IMR-90 (cell line): ENCODE results near the gene MRPL44. TPM values are rescaled to one million over a fixed set of nuclear protein-coding genes. Genes with fewer than 3 reads are reported as not detected.

ENCODE experiments used
- ATAC-seq: fragments of 200-7000 bp; cut with Tn5 transposase; 2 replicates; pipeline ENCODE4 v1.9.1; 2020; ENCODE audit warnings: low read depth, mild to moderate bottlenecking, moderate library complexity
- BruUV-seq: library from RNA; stranded (reverse); fragments of 400-500 nt; replicated peaks from 2 replicates; lab custom pipeline; 2021; lab: Mats Ljungman, UMichigan
- CTCF ChIA-PET: fragments of 300-600 bp; formaldehyde crosslinking; extraction: SDS; loops from one replicate; lab custom pipeline; 2021; ENCODE audit warnings: antibody characterized with exemption; lab: Yijun Ruan, JAX
- POLR2A ChIA-PET: fragments of 300-600 bp; sonication (Branson Sonifier 250); formaldehyde crosslinking; loops from one replicate; lab custom pipeline; 2022; ENCODE audit warnings: antibody characterized with exemption; ENCODE audit not compliant: unreplicated experiment; lab: Charles Lee
- DNase-seq: peaks from one replicate; pipeline ENCODE4 v3.0.0; 2013
- H2AFZ ChIP-seq: replicated peaks from 2 replicates; pipeline ENCODE3; 2013; ENCODE audit warnings: low read length, mild to moderate bottlenecking; ENCODE audit not compliant: poor library complexity
- H2AK5ac ChIP-seq: 2 replicates; pipeline ENCODE4 v1.6.1; 2013; ENCODE audit warnings: low read depth, low read length, inconsistent platforms
- H2AK9ac ChIP-seq: replicated peaks from 2 replicates; pipeline ENCODE3; 2013; ENCODE audit warnings: mild to moderate bottlenecking, low read depth, low read length, moderate library complexity; ENCODE audit not compliant: poor library complexity
- H2BK120ac ChIP-seq: 2 replicates; pipeline ENCODE4 v1.6.1; 2013; ENCODE audit warnings: low read depth, low read length, inconsistent platforms
- H2BK15ac ChIP-seq: 3 replicates; pipeline ENCODE4 v1.6.1; 2013; ENCODE audit warnings: low read depth, low read length, inconsistent platforms
- H2BK20ac ChIP-seq: 2 replicates; pipeline ENCODE4 v1.6.1; 2013; ENCODE audit warnings: low read depth, mild to moderate bottlenecking, inconsistent platforms, low read length, moderate library complexity
- H2BK5ac ChIP-seq: 2 replicates; pipeline ENCODE4 v1.6.1; 2013; ENCODE audit warnings: mild to moderate bottlenecking, low read depth, low read length, inconsistent platforms; ENCODE audit not compliant: poor library complexity, severe bottlenecking
- H3K14ac ChIP-seq: replicated peaks from 2 replicates; pipeline ENCODE4 v1.6.1; 2013; ENCODE audit warnings: low read depth, low read length, inconsistent platforms
- H3K18ac ChIP-seq: 2 replicates; pipeline ENCODE4 v1.6.1; 2013; ENCODE audit warnings: low read depth, low read length, control low read depth
- H3K23ac ChIP-seq: 2 replicates; pipeline ENCODE4 v1.6.1; 2013; ENCODE audit warnings: low read depth, low read length, inconsistent platforms
- H3K27ac ChIP-seq: 2 replicates; pipeline ENCODE4 v1.5.1; 2013; ENCODE audit warnings: mild to moderate bottlenecking, control low read depth, low read length; ENCODE audit not compliant: insufficient read depth
- H3K27me3 ChIP-seq: 2 replicates; pipeline ENCODE4 v1.6.1; 2013; ENCODE audit warnings: low read length; ENCODE audit not compliant: control insufficient read depth, insufficient read depth
- H3K36me3 ChIP-seq: 2 replicates; pipeline ENCODE4 v1.6.1; 2013; ENCODE audit warnings: low read length, mixed read lengths; ENCODE audit not compliant: control insufficient read depth, insufficient read depth
- H3K4ac ChIP-seq: 2 replicates; pipeline ENCODE4 v1.6.1; 2013; ENCODE audit warnings: low read depth, low read length, inconsistent platforms
- H3K4me1 ChIP-seq: 2 replicates; pipeline ENCODE4 v1.6.1; 2013; ENCODE audit warnings: low read length, mixed read lengths; ENCODE audit not compliant: control insufficient read depth, insufficient read depth
- H3K4me2 ChIP-seq: 2 replicates; pipeline ENCODE4 v1.6.1; 2013; ENCODE audit warnings: low read depth, mild to moderate bottlenecking, control low read depth, low read length, moderate library complexity
- H3K4me3 ChIP-seq: 2 replicates; pipeline ENCODE4 v1.5.1; 2013; ENCODE audit warnings: low read depth, mild to moderate bottlenecking, control low read depth, low read length, moderate library complexity; ENCODE audit not compliant: insufficient read depth
- H3K56ac ChIP-seq: 2 replicates; pipeline ENCODE4 v1.6.1; 2013; ENCODE audit warnings: low read length, inconsistent platforms; ENCODE audit not compliant: insufficient read depth; ENCODE audit errors: extremely low read depth
- H3K79me1 ChIP-seq, 2 experiments: 2 replicates each; pipeline ENCODE4 v1.6.1; 2013; ENCODE audit warnings: low read length in 2 of 2, inconsistent platforms in 1 of 2, low read depth in 1 of 2
- H3K9ac ChIP-seq: 2 replicates; pipeline ENCODE4 v1.6.1; 2013; ENCODE audit warnings: low read depth, low read length, control low read depth
- H3K9me1 ChIP-seq: 2 replicates; pipeline ENCODE4 v1.6.1; 2013; ENCODE audit warnings: low read length, inconsistent platforms; ENCODE audit not compliant: insufficient read depth
- H3K9me3 ChIP-seq: 2 replicates; pipeline ENCODE4 v1.6.1; 2013; ENCODE audit warnings: low read length; ENCODE audit not compliant: control insufficient read depth, insufficient read depth
- H4K20me1 ChIP-seq: 2 replicates; pipeline ENCODE4 v1.6.1; 2013; ENCODE audit warnings: low read length, inconsistent platforms; ENCODE audit not compliant: insufficient read depth
- H4K5ac ChIP-seq: 2 replicates; pipeline ENCODE4 v1.6.1; 2013; ENCODE audit warnings: mild to moderate bottlenecking, low read depth, low read length, control low read depth
- H4K8ac ChIP-seq, 2 experiments: 2 replicates each; pipeline ENCODE4 v1.6.1; 2013; ENCODE audit warnings: low read depth in 2 of 2, low read length in 2 of 2, control low read depth in 1 of 2, inconsistent platforms in 1 of 2
- H4K91ac ChIP-seq: 2 replicates; pipeline ENCODE4 v1.6.1; 2013; ENCODE audit warnings: low read depth, low read length, inconsistent platforms; ENCODE audit not compliant: insufficient read depth
- CHD1 ChIP-seq: IDR thresholded peaks from 2 replicates; pipeline ENCODE4 v1.6.1; 2012; ENCODE audit warnings: low read depth, low read length, improper control_type of control experiment
- FOS ChIP-seq: fragments of 150-350 bp; IDR thresholded peaks from 2 replicates; pipeline ENCODE4 v1.6.1; 2016; ENCODE audit warnings: low read depth, low read length
- WGBS, 2 experiments: methylation state at CpG; one replicate each; pipeline versions ENCODE4 v1.1.5 to v1.1.7; 2013; ENCODE audit warnings: missing lambda C conversion rate in 2 of 2; ENCODE audit not compliant: insufficient read length in 1 of 2; ENCODE audit errors: extremely low coverage in 2 of 2; 5-methylcytosine and 5-hydroxymethylcytosine counted together
- dilution Hi-C: fragments of 300-500 bp; cut with HindIII; formaldehyde crosslinking; loops from one replicate; pipeline ENCODE4 v1.14.3; 2018; ENCODE audit warnings: low sequenced_read_pairs; ENCODE audit not compliant: unreplicated experiment
- in situ Hi-C: fragments of 300-500 bp; cut with MboI; formaldehyde crosslinking; loops from 3 replicates; pipeline ENCODE4 v1.14.3; 2019; ENCODE audit warnings: low sequenced_read_pairs, inconsistent platforms, mixed read lengths
- intact Hi-C: fragments of 100-400 bp; cut with micrococcal nuclease; formaldehyde crosslinking; loops from 2 replicates; pipeline ENCODE4 v1.10.0; 2022
- polyA plus RNA-seq, 3 experiments: library from polyadenylated mRNA; depleted of rRNA; stranded (reverse); fragments of >200 nt; gene quantifications; 2 replicates each; pipeline ENCODE4 v1.2.3, GENCODE V29; 2012; ENCODE audit warnings: low replicate concordance in 1 of 3
- total RNA-seq: library from RNA; depleted of rRNA; stranded (reverse); fragments of >200 nt; gene quantifications from 2 replicates; pipeline ENCODE4 v1.2.3, GENCODE V29; 2012

Gene MRPL44
- total and polyA plus RNA-seq, 2 of the 4 experiments (the other 2 are of a cell fraction), result 18.6 to 20.1 TPM

GRCh38 chr2:223909001-223909741, 48.1 kb upstream of the MRPL44 start:
- H3K18ac ChIP-seq, result no peak overlapping the region
- H2BK120ac ChIP-seq, result no peak overlapping the region
- no peaks in the 10 kb centered on the region for H3K27me3 ChIP-seq
- H3K4me1 ChIP-seq, result peaks cover 7% of the 10 kb centered on the region; the same call in 1 of the 2 replicates
- no peak overlapping the region for H4K91ac ChIP-seq
- no peak overlapping the region for H3K14ac ChIP-seq
- H2BK20ac ChIP-seq, result no peak overlapping the region
- 57% methylated on average over 1 of the region's 7 CpGs; no CpG with 5 or more reads in 1 of the 2 experiments for WGBS, 2 experiments
- no peak overlapping the region for H3K4ac ChIP-seq
- H2AFZ ChIP-seq, result no peak overlapping the region
- H4K8ac ChIP-seq, result no peak overlapping the region
- CTCF ChIA-PET, result interaction anchor here (0.6 kb wide), 1 partner anchor 1216 kb away, joined by 4 read pairs; no protein-coding TSS in a partner anchor
- H3K27ac ChIP-seq, result no peak overlapping the region
- in situ Hi-C loops (no loop called here), dilution Hi-C loops (no loop called here), intact Hi-C loops (no loop called here)
- H3K9me1 ChIP-seq, result peaks cover 8% of the 10 kb centered on the region; the same call in 1 of the 2 replicates
- peaks cover 18% of the 10 kb centered on the region for H4K20me1 ChIP-seq
- no TSS peak for BruUV-seq
- H3K36me3 ChIP-seq, result peaks cover 17% of the 10 kb centered on the region
- no peak overlapping the region for H4K5ac ChIP-seq
- peaks cover 43 to 59% of the 10 kb centered on the region in 2 experiments for H3K79me1 ChIP-seq
- H3K4me2 ChIP-seq, result no peak overlapping the region
- H3K23ac ChIP-seq, result no peak overlapping the region
- no peak overlapping the region for H2AK9ac ChIP-seq
- POLR2A ChIA-PET, result no interaction called here
- no peak overlapping the region for H3K56ac ChIP-seq
- DNase-seq (no peak), ATAC-seq (peak; percentile 31; the same call in 1 of the 2 replicates)
- H2BK5ac ChIP-seq, result no peak overlapping the region
- H3K4me3 ChIP-seq, result no peak overlapping the region
- no peak overlapping the region for H3K9ac ChIP-seq
- no peak overlapping the region for H2AK5ac ChIP-seq
- no peaks in the 10 kb centered on the region for H3K9me3 ChIP-seq
- peak; percentile 21; the same call in 1 of the 2 replicates for TF ChIP-seq FOS
- no peak for TF ChIP-seq CHD1
- H2BK15ac ChIP-seq, result no peak overlapping the region
